Vagina (tissue), 2 donors: ENCODE data around the gene AGPAT4.

ENCODE experiments used
- POLR2A ChIP-seq, 2 donors: fragments of 450-650 bp; IDR thresholded peaks; one replicate each; pipeline ENCODE4 v1.6.1; 2017; ENCODE audit warnings: antibody characterized with exemption in 2 of 2, mild to moderate bottlenecking in 2 of 2, moderate library complexity in 2 of 2
- POLR2AphosphoS5 ChIP-seq, 2 donors: sonication (generic); formaldehyde crosslinking; IDR thresholded peaks; one replicate each; pipeline ENCODE4 v1.9.0; 2017; ENCODE audit warnings: antibody characterized with exemption in 2 of 2, mild to moderate bottlenecking in 2 of 2, low read depth in 1 of 2; ENCODE audit not compliant: insufficient read depth in 1 of 2

DNA sequence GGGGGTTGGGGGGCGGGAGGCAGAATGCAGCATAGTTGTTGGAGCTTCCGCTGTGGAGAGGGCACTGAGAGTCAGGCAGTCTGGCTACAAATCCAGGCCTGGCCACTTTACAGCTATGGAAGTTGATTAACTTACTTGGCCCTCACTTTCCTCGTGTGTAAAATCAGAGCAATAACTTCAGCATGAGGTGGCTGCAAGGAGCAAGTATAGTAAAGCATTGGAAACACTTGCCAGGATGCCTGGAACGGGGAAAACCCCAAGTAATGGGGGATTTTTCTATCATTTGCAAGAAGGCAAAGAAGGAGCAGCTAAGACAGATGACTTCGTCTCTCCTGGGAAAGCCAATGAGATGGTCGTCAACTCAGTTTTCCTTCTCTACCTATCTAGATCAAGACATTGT lies 35.8 kb downstream of the AGPAT4 start:
- TF ChIP-seq POLR2A (IDR thresholded peaks at IDR 0.05) = no peak
- no peak for TF ChIP-seq POLR2AphosphoS5 (IDR thresholded peaks at IDR 0.05; ENCODE audit: insufficient read depth in 1 of 2, low read depth in 1 of 2)
